ENCODE measurements around the gene SPACA4.

The SPACA4 gene

DNA sequence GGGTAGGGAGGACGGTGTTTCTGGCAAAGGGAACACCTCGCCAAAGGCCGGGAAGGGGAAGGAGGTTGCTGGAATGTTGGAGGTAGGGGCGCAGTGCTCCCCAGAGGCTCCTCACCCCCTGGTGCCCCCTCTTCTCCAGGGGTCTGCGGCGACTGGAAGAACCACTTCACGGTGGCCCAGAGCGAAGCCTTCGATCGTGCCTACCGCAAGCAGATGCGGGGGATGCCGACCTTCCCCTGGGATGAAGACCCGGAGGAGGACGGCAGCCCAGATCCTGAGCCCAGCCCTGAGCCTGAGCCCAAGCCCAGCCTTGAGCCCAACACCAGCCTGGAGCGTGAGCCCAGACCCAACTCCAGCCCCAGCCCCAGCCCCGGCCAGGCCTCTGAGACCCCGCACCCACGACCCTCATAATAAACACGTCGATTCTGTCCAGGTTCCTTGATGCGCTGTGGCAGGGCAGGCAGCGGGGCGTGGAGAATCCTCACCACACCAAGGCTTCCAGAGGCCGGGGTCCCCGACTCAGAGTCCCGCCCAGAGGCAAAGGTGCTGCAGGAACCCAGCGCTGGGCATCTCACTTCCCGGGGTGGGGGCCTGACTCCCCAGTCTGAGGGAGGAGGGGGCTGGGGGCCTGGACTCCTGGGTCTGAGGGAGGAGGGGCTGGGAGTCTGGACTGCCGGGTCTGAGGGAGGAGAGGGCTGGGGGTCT, 7.4 kb upstream of the SPACA4 start:
- TF ChIP-seq POLR2AphosphoS5 (IDR thresholded peaks at IDR 0.05; ENCODE audit: low read depth, low read length) = no peak
- TF ChIP-seq TAF1 (IDR thresholded peaks at IDR 0.05; ENCODE audit: borderline replicate concordance, low read depth, low read length) = no peak
- no peak for TF ChIP-seq POLR2A (IDR thresholded peaks at IDR 0.05; ENCODE audit: low read depth, low read length)
- DNase-seq (ENCODE audit: insufficient read length) (peak; percentile 13), FAIRE-seq (no peak)

DNA sequence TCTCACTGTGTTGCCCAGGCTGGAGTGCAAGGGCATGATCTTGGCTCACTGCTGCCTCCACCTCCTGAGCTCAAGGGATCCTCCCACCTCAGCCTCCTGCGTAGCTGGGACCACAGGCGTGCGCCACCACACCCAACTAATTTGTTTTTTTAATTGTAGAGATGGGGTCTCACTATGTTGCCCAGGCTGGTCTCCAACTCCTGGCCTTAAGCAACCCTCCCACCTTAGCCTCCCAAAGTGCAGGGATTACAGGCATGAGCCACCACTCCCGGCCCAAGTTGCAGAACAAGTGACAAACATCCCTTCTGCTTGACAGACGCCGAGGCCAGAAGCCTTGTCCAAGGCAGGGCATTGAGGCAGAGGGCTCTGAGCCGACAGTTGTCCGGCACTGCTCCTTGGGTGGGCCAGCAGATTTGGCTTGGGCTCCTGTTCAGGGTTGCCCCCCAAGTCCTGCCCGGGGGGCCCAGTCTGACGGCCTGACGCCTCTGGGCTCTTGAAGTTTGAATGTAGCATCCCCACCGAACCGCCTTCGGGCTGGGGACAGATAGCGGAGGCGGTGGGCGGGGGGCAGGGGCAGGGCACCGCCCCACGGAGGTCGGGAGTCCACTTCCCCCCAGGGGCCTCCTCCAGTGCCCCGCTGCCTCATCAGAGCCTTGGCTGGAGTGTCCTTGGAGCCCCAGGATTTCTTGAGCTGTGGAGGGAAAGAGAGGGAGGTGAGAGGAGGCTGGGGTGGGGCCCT, 5.7 kb upstream of the SPACA4 start:
- no peak for DNase-seq (ENCODE audit: insufficient read length)
- TF ChIP-seq POLR2A (IDR thresholded peaks at IDR 0.05; ENCODE audit: low read depth, low read length) (no peak), TAF1 (IDR thresholded peaks at IDR 0.05; ENCODE audit: borderline replicate concordance, low read depth, low read length) (no peak), POLR2AphosphoS5 (IDR thresholded peaks at IDR 0.05; ENCODE audit: low read depth, low read length) (no peak)
- FAIRE-seq = no peak

DNA sequence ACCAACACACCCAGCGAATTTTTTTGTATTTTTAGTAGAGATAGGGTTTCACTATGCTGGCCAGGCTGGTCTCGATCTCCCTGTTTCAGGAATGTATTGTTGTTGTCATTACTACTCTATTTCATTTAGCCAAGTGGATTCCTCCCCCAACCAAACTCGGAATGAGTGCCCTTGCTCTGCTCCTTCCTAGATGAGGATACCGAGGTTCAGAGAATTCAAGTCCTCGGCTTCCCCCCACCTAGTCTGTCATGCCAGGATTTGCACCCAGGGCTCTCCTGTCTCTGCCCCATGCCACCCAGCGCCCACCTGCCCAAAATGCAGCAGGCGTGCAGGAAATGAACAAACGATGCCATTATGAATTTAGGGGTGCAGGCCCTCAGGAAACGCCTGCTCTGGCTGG, 3.5 kb upstream of the SPACA4 start:
- TF ChIP-seq POLR2A (IDR thresholded peaks at IDR 0.05; ENCODE audit: low read depth, low read length) = no peak
- TF ChIP-seq TAF1 (IDR thresholded peaks at IDR 0.05; ENCODE audit: borderline replicate concordance, low read depth, low read length) = no peak
- TF ChIP-seq POLR2AphosphoS5 (IDR thresholded peaks at IDR 0.05; ENCODE audit: low read depth, low read length) = no peak
- FAIRE-seq = no peak
- no peak for DNase-seq (ENCODE audit: insufficient read length)

DNA sequence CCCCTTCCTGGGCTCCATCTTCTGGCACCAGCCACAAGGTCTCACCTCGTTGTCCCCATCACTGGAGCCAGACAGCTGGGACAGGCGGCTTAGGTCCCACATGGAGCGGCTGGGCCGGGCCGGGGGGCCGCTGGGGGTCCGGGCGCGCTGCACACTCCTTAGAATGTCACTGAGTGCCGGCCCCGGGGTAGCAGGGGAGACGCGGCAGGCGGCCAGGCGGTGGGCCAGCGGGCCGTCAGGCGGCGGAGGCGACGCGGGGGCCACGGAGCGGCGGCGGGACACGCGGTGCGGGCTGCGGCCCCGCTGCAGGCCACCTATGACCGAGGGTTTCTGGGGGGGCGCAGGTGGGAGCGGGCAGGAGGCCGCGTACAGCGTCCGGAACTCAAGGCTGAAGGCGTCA, 3.1 kb upstream of the SPACA4 start:
- TF ChIP-seq TAF1 (IDR thresholded peaks at IDR 0.05; ENCODE audit: borderline replicate concordance, low read depth, low read length) (no peak), POLR2A (IDR thresholded peaks at IDR 0.05; ENCODE audit: low read depth, low read length) (no peak), POLR2AphosphoS5 (IDR thresholded peaks at IDR 0.05; ENCODE audit: low read depth, low read length) (no peak)
- DNase-seq (ENCODE audit: insufficient read length) = no peak
- no peak for FAIRE-seq

DNA sequence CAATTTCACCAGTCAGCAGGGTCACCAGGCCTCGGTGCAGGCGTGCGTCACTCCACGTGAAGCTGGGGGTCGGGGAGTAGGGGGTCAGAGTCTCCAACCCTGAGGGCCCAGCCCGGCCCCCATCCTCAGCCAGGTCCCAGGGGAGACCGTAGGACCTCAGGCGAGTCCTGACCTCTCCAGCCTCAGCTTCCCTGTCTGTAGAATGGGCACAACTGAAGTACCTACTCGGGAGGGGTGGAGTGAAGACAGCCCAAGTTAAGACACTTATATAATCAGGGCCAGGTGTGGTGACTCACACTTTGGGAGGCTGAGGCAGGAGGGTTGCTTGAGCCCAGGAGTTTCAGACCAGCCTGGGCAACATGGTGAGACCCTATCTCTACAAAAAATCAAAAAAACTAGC, 2.7 kb upstream of the SPACA4 start:
- DNase-seq (ENCODE audit: insufficient read length) (no peak), FAIRE-seq (no peak)
- TF ChIP-seq POLR2A (IDR thresholded peaks at IDR 0.05; ENCODE audit: low read depth, low read length) = no peak
- no peak for TF ChIP-seq TAF1 (IDR thresholded peaks at IDR 0.05; ENCODE audit: borderline replicate concordance, low read depth, low read length)
- no peak for TF ChIP-seq POLR2AphosphoS5 (IDR thresholded peaks at IDR 0.05; ENCODE audit: low read depth, low read length)

DNA sequence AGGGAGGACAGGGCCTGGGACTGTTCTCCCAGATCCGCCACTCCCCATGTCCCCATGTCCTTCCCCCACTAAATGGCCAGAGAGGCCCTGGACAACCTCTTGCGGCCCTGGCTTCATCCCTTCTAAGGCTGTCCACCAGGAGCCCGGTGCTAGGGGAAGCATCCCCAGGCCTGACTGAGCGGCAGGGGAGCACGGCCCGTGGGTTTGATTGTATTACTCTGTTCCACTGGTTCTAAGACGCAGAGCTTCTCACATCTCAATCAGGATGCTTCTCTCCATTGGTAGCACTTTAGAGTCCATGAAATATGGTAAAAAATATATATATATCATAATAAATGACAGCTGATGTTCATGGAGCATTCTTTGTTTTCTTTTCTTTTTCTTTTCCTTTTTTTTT, 815 bp downstream of the SPACA4 start:
- TF ChIP-seq TAF1 (IDR thresholded peaks at IDR 0.05; ENCODE audit: borderline replicate concordance, low read depth, low read length) (no peak), POLR2AphosphoS5 (IDR thresholded peaks at IDR 0.05; ENCODE audit: low read depth, low read length) (no peak), POLR2A (IDR thresholded peaks at IDR 0.05; ENCODE audit: low read depth, low read length) (no peak)
- FAIRE-seq (no peak), DNase-seq (ENCODE audit: insufficient read length) (no peak)

DNA sequence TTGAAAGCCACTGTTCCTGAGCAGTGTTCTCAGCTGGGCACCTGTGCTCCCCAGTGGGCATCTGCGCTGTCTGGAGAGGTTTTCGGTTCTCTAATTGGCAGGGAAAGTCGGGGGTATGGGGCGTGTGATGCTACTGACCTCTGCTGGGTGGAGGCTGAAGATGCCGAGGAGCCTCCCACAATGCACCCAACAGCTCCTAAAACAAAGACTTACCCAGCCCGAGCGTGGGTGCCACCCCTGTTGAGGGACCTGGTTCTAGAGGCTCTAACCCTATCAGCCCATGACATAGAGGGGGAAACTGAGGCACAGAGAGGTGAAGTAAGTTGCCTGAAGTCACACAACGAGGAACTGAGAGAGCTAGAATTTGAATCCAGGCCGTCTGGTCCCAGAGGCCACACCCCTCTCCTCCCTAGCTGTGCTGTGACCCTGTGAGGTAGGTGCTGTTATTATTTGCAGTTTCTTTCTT, 2.3 kb downstream of the SPACA4 start:
- peak; percentile 44 for FAIRE-seq
- TF ChIP-seq TAF1 (IDR thresholded peaks at IDR 0.05; ENCODE audit: borderline replicate concordance, low read depth, low read length) (no peak), POLR2A (IDR thresholded peaks at IDR 0.05; ENCODE audit: low read depth, low read length) (no peak), POLR2AphosphoS5 (IDR thresholded peaks at IDR 0.05; ENCODE audit: low read depth, low read length) (no peak)
- peak; percentile 61 for DNase-seq (ENCODE audit: insufficient read length)

DNA sequence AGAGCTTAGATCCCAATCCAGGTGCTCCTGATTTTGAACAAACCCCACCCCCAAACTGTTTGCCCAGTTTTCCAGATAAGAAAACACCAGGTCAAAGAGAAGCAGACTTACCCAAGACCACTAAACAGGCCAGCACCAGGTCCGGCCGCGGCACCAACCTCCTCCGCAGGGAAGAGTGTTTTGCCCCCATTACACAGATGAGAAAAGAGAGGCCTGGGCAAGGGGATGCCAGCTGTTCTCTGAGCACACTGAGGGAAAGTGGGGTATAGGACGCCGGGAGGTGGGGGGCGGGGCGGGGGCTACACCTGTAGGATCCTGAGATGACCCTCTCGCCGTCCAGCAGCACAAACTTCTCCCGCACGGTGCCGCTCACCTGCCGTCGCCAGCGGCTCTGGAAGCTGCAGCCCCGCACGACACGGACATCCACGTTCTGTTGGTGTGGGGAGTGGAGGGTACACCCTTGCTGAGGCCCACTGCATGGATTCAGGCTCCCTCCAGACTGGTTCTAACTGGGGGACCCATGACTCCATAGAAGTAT, 3.1 kb downstream of the SPACA4 start:
- no peak for DNase-seq (ENCODE audit: insufficient read length)
- FAIRE-seq = no peak
- TF ChIP-seq POLR2AphosphoS5 (IDR thresholded peaks at IDR 0.05; ENCODE audit: low read depth, low read length) (no peak), POLR2A (IDR thresholded peaks at IDR 0.05; ENCODE audit: low read depth, low read length) (no peak)

DNA sequence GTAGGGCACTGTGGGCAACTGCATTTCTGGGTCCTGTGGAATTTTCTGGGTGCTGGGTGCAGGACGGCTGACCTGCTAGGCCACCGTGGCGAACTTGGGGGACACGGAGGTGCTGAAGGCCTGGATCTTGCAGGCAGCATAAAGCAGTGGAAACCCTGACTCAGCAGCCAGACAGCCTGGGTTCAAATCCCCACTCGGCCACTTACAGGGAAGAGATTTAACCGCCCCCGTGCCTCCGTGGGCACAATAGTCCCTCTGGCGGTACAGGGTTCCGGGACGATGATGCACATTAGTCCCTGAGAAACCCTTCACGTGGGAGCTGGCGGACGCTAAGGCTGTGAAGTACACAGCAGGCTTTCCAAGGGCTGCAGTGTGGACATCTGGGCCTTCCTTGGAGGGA, 5.3 kb downstream of the SPACA4 start:
- FAIRE-seq = no peak
- TF ChIP-seq TAF1 (IDR thresholded peaks at IDR 0.05; ENCODE audit: borderline replicate concordance, low read depth, low read length) = no peak
- no peak for TF ChIP-seq POLR2AphosphoS5 (IDR thresholded peaks at IDR 0.05; ENCODE audit: low read depth, low read length)
- no peak for TF ChIP-seq POLR2A (IDR thresholded peaks at IDR 0.05; ENCODE audit: low read depth, low read length)

DNA sequence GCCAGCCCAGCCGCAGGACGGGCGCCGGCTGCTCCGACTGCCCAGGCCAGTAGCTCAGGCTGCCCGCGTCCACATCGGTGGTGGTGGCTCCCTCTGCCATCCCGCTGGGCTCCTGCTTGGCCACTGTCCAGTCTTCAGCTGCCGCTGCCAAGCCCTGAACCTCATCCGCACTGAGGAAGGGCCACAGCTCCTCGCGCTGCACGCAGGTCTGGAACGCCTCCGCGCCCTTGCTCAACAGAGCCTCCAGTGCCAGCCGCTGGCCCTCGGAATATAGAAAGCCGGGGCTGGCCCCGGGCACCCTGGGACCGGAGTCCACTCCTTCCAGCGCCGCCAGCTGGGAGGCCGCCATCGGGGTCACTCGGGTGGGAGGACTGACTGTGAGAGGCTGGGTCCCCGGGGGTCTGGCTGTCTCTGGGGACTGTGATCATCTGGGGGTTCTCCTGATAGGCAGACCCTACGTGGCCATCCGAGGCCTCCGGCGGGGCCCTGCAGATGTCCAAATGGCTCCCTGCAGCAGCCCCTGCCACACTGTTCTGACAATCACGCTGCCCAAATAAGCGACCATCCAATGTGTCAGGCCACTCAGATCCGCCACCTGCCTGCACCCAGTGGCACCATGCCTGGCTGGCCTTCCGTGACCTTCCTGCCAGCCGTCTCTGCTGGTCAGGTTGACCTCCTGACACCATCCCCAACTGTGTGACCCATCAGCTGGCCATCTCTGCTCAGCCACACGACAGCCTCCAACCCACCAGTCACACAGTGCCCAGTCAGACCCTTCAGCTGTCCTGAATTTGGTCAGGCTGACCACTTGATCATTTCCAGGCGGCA, 6.7 kb downstream of the SPACA4 start:
- TF ChIP-seq POLR2AphosphoS5 (IDR thresholded peaks at IDR 0.05; ENCODE audit: low read depth, low read length) = no peak
- no peak for TF ChIP-seq TAF1 (IDR thresholded peaks at IDR 0.05; ENCODE audit: borderline replicate concordance, low read depth, low read length)
- TF ChIP-seq POLR2A (IDR thresholded peaks at IDR 0.05; ENCODE audit: low read depth, low read length) = no peak
- FAIRE-seq (no peak), DNase-seq (ENCODE audit: insufficient read length) (no peak)

More for the DNA sequence above, 5.3 kb downstream of the SPACA4 start:
- DNase-seq (ENCODE audit: insufficient read length) = no peak

DNA sequence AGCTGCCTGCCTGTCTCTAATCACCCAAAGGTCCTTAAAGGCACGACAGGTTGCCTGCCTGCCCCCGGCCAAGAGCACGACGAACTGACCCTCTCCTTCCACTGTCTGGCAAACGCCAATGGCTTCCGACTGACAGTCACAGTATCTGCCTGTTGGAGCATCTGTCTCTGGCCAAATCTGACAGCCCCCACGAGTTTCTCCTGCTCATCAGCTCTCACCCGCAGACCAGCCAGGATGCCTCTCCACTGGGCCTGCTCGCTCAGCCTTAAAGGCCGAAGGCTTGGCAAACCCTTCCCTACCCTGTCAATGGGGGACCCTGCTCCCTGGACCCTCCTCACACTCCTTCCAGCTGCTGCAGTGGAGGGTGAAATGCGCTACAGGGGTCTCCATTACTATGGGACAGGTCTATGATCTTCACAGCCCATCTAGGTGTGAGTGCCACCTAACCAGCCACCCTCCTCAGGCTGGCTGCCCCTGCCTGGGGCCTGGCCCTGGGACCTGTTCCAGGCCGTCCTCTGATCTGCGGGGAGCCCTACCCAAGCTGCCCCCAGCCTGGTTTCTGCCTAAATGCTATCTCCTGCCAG, 7.4 kb downstream of the SPACA4 start:
- TF ChIP-seq POLR2AphosphoS5 (IDR thresholded peaks at IDR 0.05; ENCODE audit: low read depth, low read length) (peak; percentile 72), POLR2A (IDR thresholded peaks at IDR 0.05; ENCODE audit: low read depth, low read length) (no peak)
- DNase-seq (ENCODE audit: insufficient read length) = no peak
- FAIRE-seq = no peak

Measured in GM12892 (cell line).